K562 (cell line): ENCODE results near the gene SAE1. TPM values are rescaled to one million over a fixed set of nuclear protein-coding genes. Genes with fewer than 3 reads are reported as not detected.

Experiments used
- ARHGAP35 ChIP-seq: fragments of 450-650 bp; IDR thresholded peaks from 2 replicates; pipeline ENCODE4 v1.6.1; 2018; ENCODE audit not compliant: partially characterized antibody
- CHD1 ChIP-seq: fragments of 200-600 bp; sonication (generic); IDR thresholded peaks from one replicate; pipeline ENCODE4 v1.6.1; 2012; ENCODE audit warnings: mild to moderate bottlenecking, moderate library complexity, low read length, inconsistent platforms
- FOXJ3 ChIP-seq: sonication (generic); formaldehyde crosslinking; IDR thresholded peaks from 2 replicates; pipeline ENCODE4 v1.4.0; 2020; ENCODE audit warnings: mild to moderate bottlenecking, missing genetic modification reagents
- ILF3 ChIP-seq: fragments of 450-650 bp; IDR thresholded peaks from 2 replicates; pipeline ENCODE4 v1.6.1; 2018; ENCODE audit warnings: antibody characterized with exemption, mild to moderate bottlenecking, moderate library complexity, borderline replicate concordance
- MAFG ChIP-seq: fragments of 450-650 bp; conservative IDR thresholded peaks from 2 replicates; pipeline ENCODE4 v1.6.1; 2016; ENCODE audit warnings: missing genetic modification characterization, missing compliant biosample characterization
- MEF2D ChIP-seq: conservative IDR thresholded peaks from 2 replicates; pipeline ENCODE4 v1.6.1; 2016; ENCODE audit warnings: low read depth, missing genetic modification characterization, missing compliant biosample characterization
- POLR3A ChIP-seq: IDR thresholded peaks from 2 replicates; pipeline ENCODE4 v1.6.1; 2011; ENCODE audit warnings: borderline replicate concordance, mild to moderate bottlenecking, moderate library complexity; ENCODE audit not compliant: insufficient read length, insufficient read depth; ENCODE audit errors: extremely low read depth
- PTTG1 ChIP-seq: fragments of 450-650 bp; IDR thresholded peaks from 2 replicates; pipeline ENCODE4 v1.6.1; 2016; ENCODE audit warnings: low read depth, mild to moderate bottlenecking, missing genetic modification characterization, missing compliant biosample characterization
- SRSF3 ChIP-seq: fragments of 200-400 bp; formaldehyde crosslinking; IDR thresholded peaks from 2 replicates; pipeline ENCODE4 v1.6.1; 2016; ENCODE audit warnings: mild to moderate bottlenecking, low read length, moderate library complexity; ENCODE audit not compliant: insufficient read depth
- TCF3 ChIP-seq: sonication (generic); formaldehyde crosslinking; IDR thresholded peaks from 2 replicates; pipeline ENCODE4 v1.4.0; 2020; ENCODE audit warnings: mild to moderate bottlenecking, missing genetic modification reagents
- ZBTB5 ChIP-seq: fragments of 450-650 bp; IDR thresholded peaks from 2 replicates; pipeline ENCODE4 v1.6.1; 2017; ENCODE audit warnings: antibody characterized with exemption
- ZBTB9 ChIP-seq: fragments of 450-650 bp; formaldehyde crosslinking; IDR thresholded peaks from 2 replicates; pipeline ENCODE4 v1.4.0; 2020; ENCODE audit warnings: mild to moderate bottlenecking, moderate library complexity
- ZFP1 ChIP-seq: fragments of 450-650 bp; formaldehyde crosslinking; IDR thresholded peaks from 2 replicates; pipeline ENCODE4 v1.4.0; 2020; ENCODE audit warnings: mild to moderate bottlenecking, mixed read lengths
- ZNF12 ChIP-seq: sonication (generic); formaldehyde crosslinking; IDR thresholded peaks from 2 replicates; pipeline ENCODE4 v1.4.0; 2020; ENCODE audit warnings: mild to moderate bottlenecking, missing genetic modification reagents
- ZNF507 ChIP-seq: conservative IDR thresholded peaks from 2 replicates; pipeline ENCODE4 v1.6.1; 2017; ENCODE audit warnings: missing genetic modification characterization, missing compliant biosample characterization
- ZNF668 ChIP-seq: fragments of 250-450 bp; sonication (Bioruptor Pico); IDR thresholded peaks from 2 replicates; pipeline ENCODE4 v1.8.0; 2022; ENCODE audit warnings: mild to moderate bottlenecking, inconsistent platforms
- ZNF717 ChIP-seq: fragments of 250-450 bp; sonication (Bioruptor Pico); IDR thresholded peaks from 2 replicates; pipeline ENCODE4 v1.5.0; 2021
- ZNF764 ChIP-seq: fragments of 250-450 bp; sonication (Bioruptor Pico); IDR thresholded peaks from 2 replicates; pipeline ENCODE4 v1.4.0; 2020; ENCODE audit warnings: low read depth, mild to moderate bottlenecking, moderate library complexity
- polyA plus RNA-seq, 8 experiments: library from polyadenylated mRNA; depleted of rRNA in 4 of 8; stranded (reverse) in 5 of 8; unstranded in 3 of 8; fragments of >200 nt; fragmentation: Nextera tagmentation in 2 of 8; fragmentation: Illumina TruSeq in 1 of 8; extraction: Ambion mirVana in 2 of 8; extraction: Trizol in 1 of 8; gene quantifications; 2 replicates each; pipeline versions ENCODE4 v1.2.1 to v1.2.3, GENCODE V29; 2011 to 2014; ENCODE audit warnings: inconsistent platforms in 1 of 8, missing spikeins in 1 of 8
- total RNA-seq, 7 experiments: library from RNA; depleted of rRNA in 6 of 7; stranded (reverse); fragments of >200 nt in 6 of 7; fragmentation: Illumina TruSeq in 2 of 7; extraction: Trizol in 2 of 7; gene quantifications; 2 replicates each; pipeline versions ENCODE4 v1.2.1 to v1.2.3, GENCODE V29; 2011 to 2021; ENCODE audit warnings: low replicate concordance in 1 of 7
- TF ChIP-seq, protein P1 (sequence below): sonication (generic); formaldehyde crosslinking; IDR thresholded peaks from 2 replicates; pipeline ENCODE4 v1.8.0; 2022; ENCODE audit warnings: mild to moderate bottlenecking, low read depth, missing genetic modification reagents
- TF ChIP-seq, protein P2 (sequence below): fragments of 200-400 bp; formaldehyde crosslinking; IDR thresholded peaks from 2 replicates; pipeline ENCODE4 v1.6.1; 2017; ENCODE audit warnings: mild to moderate bottlenecking, low read depth, low read length, moderate library complexity

Gene SAE1
- total and polyA plus RNA-seq, 9 of the 15 experiments (the other 6 are each of a cell fraction or from before 2014, with no cell fraction given) = 82.8 to 299 (median 217) TPM

DNA sequence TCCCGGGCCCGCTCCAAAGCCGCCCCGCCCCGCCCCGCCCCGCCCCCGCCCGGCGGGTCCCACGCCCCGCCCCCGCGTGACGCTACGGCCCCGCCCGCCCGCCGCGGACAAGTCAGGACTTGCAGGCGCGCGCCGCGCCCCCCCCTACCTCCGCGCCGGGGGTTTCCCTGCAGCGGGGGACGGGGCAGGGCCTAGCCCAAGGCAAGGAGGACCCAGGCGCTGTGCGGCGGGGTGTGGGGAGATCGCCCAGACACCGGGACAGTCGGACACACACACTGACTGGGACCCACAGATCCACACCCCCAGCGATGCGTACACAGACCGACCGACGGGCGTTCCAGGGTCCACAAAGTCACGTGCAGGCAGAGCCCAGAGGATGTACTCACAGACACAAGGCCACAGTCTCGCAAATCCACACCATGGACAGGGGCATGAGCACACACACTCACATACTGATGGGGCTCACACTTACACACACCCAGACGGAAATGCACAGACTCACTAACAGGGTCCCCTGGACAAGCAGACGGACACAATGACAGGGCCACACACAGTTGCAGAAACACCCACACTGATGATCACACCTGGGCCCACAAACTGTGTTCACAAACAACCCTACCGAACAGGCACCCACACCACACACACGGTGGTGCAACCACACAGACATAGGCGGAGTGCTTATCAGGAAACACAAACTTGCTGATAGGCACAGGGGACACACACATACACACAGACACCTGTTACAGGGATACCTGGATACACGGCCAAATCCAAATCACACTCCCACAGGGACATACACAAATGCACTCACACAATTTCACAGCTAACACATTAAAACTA, 100.8 kb downstream of the SAE1 start (continued):
- no peak for TF ChIP-seq ZBTB5
- TF ChIP-seq, protein P1, sequence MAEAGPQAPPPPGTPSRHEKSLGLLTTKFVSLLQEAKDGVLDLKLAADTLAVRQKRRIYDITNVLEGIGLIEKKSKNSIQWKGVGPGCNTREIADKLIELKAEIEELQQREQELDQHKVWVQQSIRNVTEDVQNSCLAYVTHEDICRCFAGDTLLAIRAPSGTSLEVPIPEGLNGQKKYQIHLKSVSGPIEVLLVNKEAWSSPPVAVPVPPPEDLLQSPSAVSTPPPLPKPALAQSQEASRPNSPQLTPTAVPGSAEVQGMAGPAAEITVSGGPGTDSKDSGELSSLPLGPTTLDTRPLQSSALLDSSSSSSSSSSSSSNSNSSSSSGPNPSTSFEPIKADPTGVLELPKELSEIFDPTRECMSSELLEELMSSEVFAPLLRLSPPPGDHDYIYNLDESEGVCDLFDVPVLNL (CRISPR knock-in tag) = no peak
- TF ChIP-seq ZBTB9 = peak; percentile 60; the same call in 1 of the 2 replicates
- no peak for TF ChIP-seq SRSF3
- TF ChIP-seq, protein P2, sequence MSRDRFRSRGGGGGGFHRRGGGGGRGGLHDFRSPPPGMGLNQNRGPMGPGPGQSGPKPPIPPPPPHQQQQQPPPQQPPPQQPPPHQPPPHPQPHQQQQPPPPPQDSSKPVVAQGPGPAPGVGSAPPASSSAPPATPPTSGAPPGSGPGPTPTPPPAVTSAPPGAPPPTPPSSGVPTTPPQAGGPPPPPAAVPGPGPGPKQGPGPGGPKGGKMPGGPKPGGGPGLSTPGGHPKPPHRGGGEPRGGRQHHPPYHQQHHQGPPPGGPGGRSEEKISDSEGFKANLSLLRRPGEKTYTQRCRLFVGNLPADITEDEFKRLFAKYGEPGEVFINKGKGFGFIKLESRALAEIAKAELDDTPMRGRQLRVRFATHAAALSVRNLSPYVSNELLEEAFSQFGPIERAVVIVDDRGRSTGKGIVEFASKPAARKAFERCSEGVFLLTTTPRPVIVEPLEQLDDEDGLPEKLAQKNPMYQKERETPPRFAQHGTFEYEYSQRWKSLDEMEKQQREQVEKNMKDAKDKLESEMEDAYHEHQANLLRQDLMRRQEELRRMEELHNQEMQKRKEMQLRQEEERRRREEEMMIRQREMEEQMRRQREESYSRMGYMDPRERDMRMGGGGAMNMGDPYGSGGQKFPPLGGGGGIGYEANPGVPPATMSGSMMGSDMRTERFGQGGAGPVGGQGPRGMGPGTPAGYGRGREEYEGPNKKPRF = no peak
- TF ChIP-seq ZFP1 (CRISPR knock-in tag) = no peak
- no peak for TF ChIP-seq ZNF717 (CRISPR knock-in tag)
- TF ChIP-seq ZNF507 = no peak
- no peak for TF ChIP-seq ZNF12
- no peak for TF ChIP-seq FOXJ3 (CRISPR knock-in tag)
- no peak for TF ChIP-seq ZNF668 (CRISPR knock-in tag)
- no peak for TF ChIP-seq CHD1
- TF ChIP-seq POLR3A = no peak
- TF ChIP-seq MAFG (tag) = no peak
- TF ChIP-seq ILF3 = no peak
- no peak for TF ChIP-seq ARHGAP35
- TF ChIP-seq MEF2D (tag) = no peak
- TF ChIP-seq PTTG1 = no peak
- peak; percentile 48 for TF ChIP-seq TCF3 (CRISPR knock-in tag)
- TF ChIP-seq ZNF764 (CRISPR knock-in tag) = no peak
